OCI-LY1 (cell line): ENCODE data around the gene ZNF660.

ENCODE experiments used
- H2AFZ ChIP-seq: fragments of 200-600 bp; sonication (generic), shearing (Covaris generic); 2 replicates; pipeline ENCODE4 v1.6.0; 2014; ENCODE audit warnings: antibody characterized with exemption, mild to moderate bottlenecking, low read length
- H3F3A ChIP-seq: fragments of 200-600 bp; sonication (generic), shearing (Covaris generic); 2 replicates; pipeline ENCODE4 v1.6.0; 2014; ENCODE audit warnings: mild to moderate bottlenecking, antibody characterized with exemption, low read length, moderate library complexity; ENCODE audit not compliant: insufficient read depth
- H3K27ac ChIP-seq: fragments of 200-600 bp; sonication (generic); 2 replicates; pipeline ENCODE4 v1.5.1; 2014; ENCODE audit warnings: low read length, mixed run types, mild to moderate bottlenecking, low read depth; ENCODE audit not compliant: poor library complexity, severe bottlenecking
- H3K27me3 ChIP-seq: fragments of 200-600 bp; sonication (generic); 2 replicates; pipeline ENCODE4 v1.6.0; 2014; ENCODE audit warnings: antibody characterized with exemption, mild to moderate bottlenecking, low read length, moderate library complexity; ENCODE audit not compliant: insufficient read depth
- H3K36me3 ChIP-seq: fragments of 200-600 bp; sonication (generic); 2 replicates; pipeline ENCODE4 v1.6.1; 2014; ENCODE audit warnings: mild to moderate bottlenecking, antibody characterized with exemption, low read length, moderate library complexity, mixed read lengths; ENCODE audit not compliant: insufficient read depth
- H3K4me1 ChIP-seq: fragments of 200-600 bp; sonication (generic); 2 replicates; pipeline ENCODE4 v1.5.1; 2014; ENCODE audit warnings: mild to moderate bottlenecking, low read length, moderate library complexity; ENCODE audit not compliant: insufficient read depth, severe bottlenecking
- H3K4me2 ChIP-seq: fragments of 200-600 bp; sonication (generic), shearing (Covaris generic); 2 replicates; pipeline ENCODE4 v1.6.1; 2014; ENCODE audit warnings: low read length
- H3K4me3 ChIP-seq: fragments of 200-600 bp; sonication (generic); 2 replicates; pipeline ENCODE4 v1.5.1; 2014; ENCODE audit warnings: low read length, low read depth, mild to moderate bottlenecking, mixed read lengths; ENCODE audit not compliant: poor library complexity, severe bottlenecking
- H3K79me2 ChIP-seq: fragments of 200-600 bp; shearing (Covaris generic); 2 replicates; pipeline ENCODE4 v1.6.1; 2016; ENCODE audit warnings: mixed run types, low read length, mixed read lengths; ENCODE audit not compliant: insufficient read depth
- H3K9ac ChIP-seq: fragments of 200-600 bp; sonication (generic), shearing (Covaris generic); 2 replicates; pipeline ENCODE4 v1.6.1; 2014; ENCODE audit warnings: mild to moderate bottlenecking, low read length, mixed read lengths
- H3K9me2 ChIP-seq: fragments of 200-600 bp; sonication (generic), shearing (Covaris generic); 2 replicates; pipeline ENCODE4 v1.6.1; 2014; ENCODE audit warnings: low read depth, mild to moderate bottlenecking, low read length, mixed read lengths
- H3K9me3 ChIP-seq: fragments of 200-600 bp; shearing (Covaris generic); 2 replicates; pipeline ENCODE4 v1.6.1; 2014; ENCODE audit warnings: low read length, mixed read lengths
- H4K20me1 ChIP-seq: fragments of 200-600 bp; sonication (generic), shearing (Covaris generic); 2 replicates; pipeline ENCODE4 v1.6.0; 2016; ENCODE audit warnings: mild to moderate bottlenecking, low read length; ENCODE audit not compliant: insufficient read depth
- CTCF ChIP-seq: fragments of 200-600 bp; sonication (generic), shearing (Covaris generic); IDR thresholded peaks from 2 replicates; pipeline ENCODE4 v1.5.1; 2017; ENCODE audit warnings: mild to moderate bottlenecking, antibody characterized with exemption, low read length, moderate library complexity, mixed read lengths
- EZH2 ChIP-seq: fragments of 200-600 bp; sonication (generic), shearing (Covaris generic); IDR thresholded peaks from 2 replicates; pipeline ENCODE4 v1.8.0; 2017; ENCODE audit warnings: borderline replicate concordance, mixed run types, mild to moderate bottlenecking, antibody characterized with exemption, low read length, moderate library complexity, mixed read lengths

The ZNF660 gene

GRCh38 chr3:44624749-44625480, 40.2 kb downstream of the ZNF660 start, which contains the start of gene ZNF197:
Gene ZNF197, plus strand, starts transcription at chr3:44625036. Its CDS starts 4,119 bp downstream, at chr3:44629155.
- peaks cover 5% of the 10 kb centered on the region; the same call in 1 of the 2 replicates for H3K36me3 ChIP-seq
- H3K9ac ChIP-seq: peak within 1 kb of the TSS; percentile 89
- no peaks in the 10 kb centered on the region for H3K79me2 ChIP-seq
- H3K4me1 ChIP-seq: peaks cover 19% of the 10 kb centered on the region
- H3K4me2 ChIP-seq: peak within 1 kb of the TSS; percentile 98
- no peaks in the 10 kb centered on the region for H3F3A ChIP-seq
- no peaks in the 10 kb centered on the region for H3K9me3 ChIP-seq
- no peaks in the 10 kb centered on the region for H3K9me2 ChIP-seq
- peak within 1 kb of the TSS; percentile 94 for H3K4me3 ChIP-seq
- no peaks in the 10 kb centered on the region for H4K20me1 ChIP-seq
- peak within 1 kb of the TSS; percentile 100 for H2AFZ ChIP-seq
- no peak for TF ChIP-seq EZH2
- no peak for TF ChIP-seq CTCF
- no peaks in the 10 kb centered on the region for H3K27me3 ChIP-seq
- no peak within 1 kb of the TSS for H3K27ac ChIP-seq

GRCh38 chr3:44628716-44629115, 44.0 kb downstream of the ZNF660 start:
- Histone ChIP-seq H3K4me1 (peaks cover 19% of the 10 kb centered on the region), H3K9me2 (no peaks in the 10 kb centered on the region), H3K27me3 (no peaks in the 10 kb centered on the region), H4K20me1 (no peaks in the 10 kb centered on the region), H3K4me3 (no peak overlapping the region), H3K36me3 (peaks cover 26% of the 10 kb centered on the region), H3K27ac (no peak overlapping the region), H3K79me2 (no peaks in the 10 kb centered on the region), H3F3A (no peaks in the 10 kb centered on the region), H3K9me3 (no peaks in the 10 kb centered on the region), H3K4me2 (no peak overlapping the region), H2AFZ (no peak overlapping the region), H3K9ac (no peak overlapping the region)
- TF ChIP-seq CTCF (no peak), EZH2 (no peak)

DNA sequence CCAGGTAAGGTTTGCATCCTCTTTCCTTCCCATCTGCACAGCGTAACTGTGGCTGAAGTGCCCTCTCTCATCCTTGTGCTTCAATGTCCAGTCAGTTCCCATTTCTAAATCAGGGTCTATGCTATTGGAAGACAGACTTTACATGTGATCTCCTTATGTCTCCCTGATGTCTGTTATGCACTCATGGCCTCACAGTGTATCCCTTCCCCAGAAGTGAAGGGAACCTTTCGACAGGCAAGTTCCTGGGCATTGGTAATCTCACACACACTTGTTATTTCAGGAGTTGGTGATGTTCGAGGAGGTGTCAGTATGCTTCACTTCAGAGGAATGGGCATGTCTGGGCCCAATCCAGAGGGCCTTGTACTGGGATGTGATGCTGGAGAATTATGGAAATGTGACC, 47.4 kb downstream of the ZNF660 start:
- no peak overlapping the region for H2AFZ ChIP-seq
- H3K27me3 ChIP-seq: no peaks in the 10 kb centered on the region
- no peaks in the 10 kb centered on the region for H3K9me2 ChIP-seq
- no peak overlapping the region for H3K27ac ChIP-seq
- no peaks in the 10 kb centered on the region for H4K20me1 ChIP-seq
- no peaks in the 10 kb centered on the region for H3K4me1 ChIP-seq
- peaks cover 47% of the 10 kb centered on the region for H3K36me3 ChIP-seq
- H3K9me3 ChIP-seq: no peaks in the 10 kb centered on the region
- no peaks in the 10 kb centered on the region for H3K79me2 ChIP-seq
- H3K4me3 ChIP-seq: no peak overlapping the region
- H3K4me2 ChIP-seq: no peak overlapping the region
- H3K9ac ChIP-seq: no peak overlapping the region
- H3F3A ChIP-seq: no peaks in the 10 kb centered on the region
- TF ChIP-seq CTCF (no peak), EZH2 (no peak)
